Activated naive CD4-positive, alpha-beta T cell (primary cell): ENCODE data around the gene INPP5E.

Experiments used
- DNase-seq, 4 experiments: peaks; one replicate each; lab custom pipeline; 2025; lab: John Stamatoyannopoulos, UW

INPP5E gene

DNA sequence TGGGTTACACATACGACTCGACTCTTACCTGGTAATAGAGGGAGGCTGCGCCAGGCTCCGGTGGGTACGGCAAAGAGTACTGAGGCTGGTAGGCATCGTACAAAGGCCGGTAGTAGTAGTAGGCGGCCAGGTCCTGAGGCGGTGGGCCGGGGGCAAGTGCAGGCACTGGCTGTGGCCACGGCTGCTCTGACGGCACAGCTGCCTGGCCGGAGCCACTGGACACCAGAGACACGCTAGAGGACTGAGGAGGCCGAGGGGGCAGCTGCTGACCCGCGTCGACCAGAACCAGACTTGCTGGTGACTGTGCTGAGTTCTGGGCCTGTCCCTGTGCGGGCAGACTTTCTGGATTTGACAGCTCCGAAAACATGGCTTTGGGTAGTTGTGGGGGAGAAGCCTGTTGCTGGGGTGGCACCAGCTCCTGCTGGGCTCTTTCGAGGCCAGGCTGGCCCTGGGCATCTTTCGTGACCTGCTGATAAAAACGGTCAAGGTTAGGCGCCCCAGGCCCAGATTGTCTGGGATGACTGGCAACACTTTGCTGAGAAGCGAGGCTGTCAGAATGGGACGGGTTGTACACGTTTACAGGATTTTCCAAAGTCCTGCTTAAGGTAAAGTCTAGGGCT, 34.5 kb upstream of the INPP5E start:
- DNase-seq = no peak

DNA sequence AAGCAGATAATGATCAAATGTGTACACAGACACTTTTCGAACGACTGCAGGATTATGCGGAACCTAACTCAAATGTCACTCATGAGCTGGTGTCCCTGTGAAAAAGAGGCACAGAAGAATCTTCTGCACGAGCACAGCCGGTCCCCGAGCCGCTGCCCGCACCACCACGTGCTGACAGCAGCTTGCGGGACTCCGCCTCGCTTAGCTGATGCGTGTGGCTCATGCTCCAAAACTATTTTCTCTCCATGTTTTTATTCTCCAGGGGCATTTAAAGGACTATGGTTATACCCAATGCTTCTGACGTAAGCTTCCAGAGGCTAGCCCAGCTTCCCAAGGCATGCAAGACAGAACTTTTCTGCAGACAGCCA, 33.7 kb upstream of the INPP5E start:
- no peak for DNase-seq

DNA sequence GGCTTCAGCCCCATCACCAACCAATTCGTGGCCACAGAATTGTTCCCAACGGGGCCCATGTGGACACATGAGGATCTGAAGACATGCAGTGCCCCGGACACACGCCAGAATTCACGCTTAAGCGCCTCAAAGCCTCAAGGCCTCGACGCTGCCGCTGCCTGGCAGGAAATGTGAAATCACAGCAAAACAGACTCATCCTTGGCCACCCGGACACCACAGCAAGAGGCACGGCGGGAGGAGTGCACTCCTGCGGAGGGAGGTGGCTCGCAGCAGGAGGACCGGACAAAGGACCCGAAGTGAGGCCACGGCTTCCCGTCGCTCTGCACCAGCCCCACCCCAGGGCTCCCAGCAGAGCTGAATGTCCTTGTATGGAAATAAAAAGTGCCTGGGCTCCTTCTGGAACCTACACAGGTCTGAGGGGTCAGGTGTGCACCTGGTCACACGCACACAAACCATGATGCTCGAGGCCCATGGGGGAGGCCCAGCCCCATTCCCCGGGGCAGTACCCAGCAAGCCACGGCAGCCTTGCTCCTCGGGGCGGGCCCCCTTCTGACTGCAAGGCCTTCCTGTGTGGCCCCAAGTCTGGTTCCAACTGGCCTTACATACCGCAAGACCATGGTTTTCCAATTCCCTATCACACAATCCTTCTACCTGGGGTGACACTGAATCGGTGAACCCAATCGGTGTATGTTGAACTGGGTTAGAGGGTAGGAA, 33.2 kb upstream of the INPP5E start:
- DNase-seq = no peak

DNA sequence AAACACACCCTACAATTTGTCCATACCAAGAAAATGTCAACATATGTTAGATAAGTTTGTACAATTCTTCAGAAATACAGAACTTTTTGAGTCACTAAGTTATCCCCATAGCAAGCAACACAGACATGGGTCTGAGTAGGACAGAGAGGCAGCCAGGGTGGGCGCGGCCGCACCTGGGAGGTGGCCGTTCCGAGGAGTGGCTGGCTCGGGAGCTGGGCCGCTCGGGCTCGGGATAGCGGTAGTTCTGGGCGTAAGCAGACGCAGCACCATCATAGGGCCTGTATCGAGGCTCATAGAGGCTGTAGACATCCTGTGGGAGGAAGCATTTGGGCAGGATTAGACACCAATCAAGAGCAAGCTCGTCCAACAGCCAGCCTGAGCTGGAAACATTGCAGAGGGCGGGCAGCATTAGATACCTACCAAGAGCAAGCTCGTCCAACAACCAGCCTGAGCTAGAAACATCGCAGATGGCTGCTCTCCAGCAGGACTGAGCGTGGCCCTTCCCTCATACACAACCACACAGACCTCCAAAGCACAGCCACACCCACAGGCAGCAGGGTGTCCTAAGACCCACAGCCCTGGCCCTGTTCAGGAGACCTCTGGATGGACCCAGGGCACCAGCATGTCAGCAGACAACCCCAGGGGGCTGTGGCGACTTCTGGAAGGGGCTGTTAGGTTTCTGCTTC, 32.3 kb upstream of the INPP5E start:
- DNase-seq = no peak

DNA sequence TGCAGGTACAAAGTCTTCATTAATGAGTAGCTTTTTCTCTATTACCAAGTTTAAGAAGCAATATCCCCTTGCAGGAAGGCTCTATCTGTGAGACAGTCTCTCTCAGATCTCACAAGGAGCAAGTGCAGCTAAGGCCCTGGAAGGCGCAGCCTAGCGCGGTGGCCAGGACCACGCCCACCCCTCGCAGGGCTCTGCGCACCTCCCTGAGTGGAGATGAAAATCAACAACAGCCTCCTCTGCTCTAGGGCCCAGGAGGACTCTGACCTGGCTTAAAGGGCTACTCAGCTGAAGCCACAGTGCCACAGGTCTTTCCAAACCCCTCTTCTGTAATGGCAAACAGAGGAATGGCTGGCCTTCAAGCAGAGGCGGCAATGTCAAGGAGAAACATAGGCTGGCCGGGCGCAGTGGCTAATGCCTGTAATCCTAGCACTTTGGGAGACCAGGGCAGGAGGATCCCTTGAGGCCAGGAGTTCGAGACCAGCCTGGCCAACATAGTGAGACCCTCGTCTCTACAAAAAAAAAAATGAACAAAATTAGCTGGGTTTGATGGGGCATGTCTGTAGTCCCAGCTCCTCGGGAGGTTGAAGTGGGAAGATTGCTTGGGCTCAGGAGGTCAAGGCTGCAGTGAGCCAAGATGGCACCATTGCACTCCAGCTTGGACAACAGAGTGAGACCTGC, 31.3 kb upstream of the INPP5E start:
- DNase-seq = no peak

DNA sequence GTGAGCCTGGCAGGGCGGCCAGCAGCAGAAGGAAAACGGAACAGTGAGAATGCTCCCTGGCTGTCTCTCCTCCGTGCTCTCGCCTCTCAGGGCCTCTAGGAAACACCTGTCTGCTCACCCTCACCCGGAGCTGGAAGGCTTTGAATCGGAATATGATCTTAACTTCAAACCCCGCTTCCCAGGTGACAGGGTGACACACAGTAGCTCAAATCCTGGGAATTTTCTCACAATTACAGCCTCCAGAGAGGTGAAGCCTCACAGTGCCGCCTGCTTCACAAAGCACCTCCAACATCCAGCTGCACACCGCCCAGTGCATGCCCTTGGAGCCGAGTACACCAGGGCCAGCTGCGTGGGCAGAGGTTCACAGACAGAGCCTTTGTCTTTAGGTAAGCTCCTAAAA, 30.7 kb upstream of the INPP5E start:
- DNase-seq = no peak

DNA sequence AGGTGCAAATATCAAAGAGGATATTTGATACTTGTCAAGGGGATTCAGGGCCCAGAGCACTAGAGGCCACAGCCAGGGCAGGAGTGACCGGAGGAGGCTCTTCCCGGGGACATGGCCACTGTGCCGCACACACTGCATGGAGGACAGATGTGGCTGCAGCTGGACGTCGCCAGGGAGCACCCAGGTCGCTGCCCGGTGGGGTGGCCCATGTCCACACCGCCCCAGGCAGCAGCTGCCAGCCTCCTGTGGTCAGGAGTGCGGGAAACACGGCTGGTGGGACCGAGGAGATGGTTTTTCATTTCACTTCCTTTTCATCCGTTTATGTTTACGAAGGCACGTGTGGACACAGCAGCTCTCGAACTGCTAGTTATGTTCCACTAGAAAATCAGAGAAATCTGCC, 28.1 kb upstream of the INPP5E start:
- DNase-seq = no peak

DNA sequence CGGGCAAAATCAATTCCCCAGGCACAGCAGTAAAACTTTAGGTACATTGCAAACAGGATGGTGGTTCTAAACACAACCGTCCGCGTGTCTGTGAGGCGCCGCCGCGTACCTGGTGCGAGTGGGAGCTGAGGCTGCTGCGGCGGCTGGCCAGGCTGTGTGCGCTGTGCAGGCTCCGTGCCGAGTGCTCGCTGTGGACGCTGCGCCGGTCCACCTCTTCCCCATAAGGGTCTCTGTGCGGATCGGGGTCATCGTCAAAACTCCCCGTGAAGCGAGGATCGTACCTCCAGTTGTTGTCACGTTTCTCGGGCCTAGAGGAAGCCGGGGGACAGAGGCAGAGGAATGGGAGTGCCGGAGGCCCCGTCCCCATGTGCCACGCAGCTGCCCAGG, 26.5 kb upstream of the INPP5E start:
- DNase-seq = no peak

DNA sequence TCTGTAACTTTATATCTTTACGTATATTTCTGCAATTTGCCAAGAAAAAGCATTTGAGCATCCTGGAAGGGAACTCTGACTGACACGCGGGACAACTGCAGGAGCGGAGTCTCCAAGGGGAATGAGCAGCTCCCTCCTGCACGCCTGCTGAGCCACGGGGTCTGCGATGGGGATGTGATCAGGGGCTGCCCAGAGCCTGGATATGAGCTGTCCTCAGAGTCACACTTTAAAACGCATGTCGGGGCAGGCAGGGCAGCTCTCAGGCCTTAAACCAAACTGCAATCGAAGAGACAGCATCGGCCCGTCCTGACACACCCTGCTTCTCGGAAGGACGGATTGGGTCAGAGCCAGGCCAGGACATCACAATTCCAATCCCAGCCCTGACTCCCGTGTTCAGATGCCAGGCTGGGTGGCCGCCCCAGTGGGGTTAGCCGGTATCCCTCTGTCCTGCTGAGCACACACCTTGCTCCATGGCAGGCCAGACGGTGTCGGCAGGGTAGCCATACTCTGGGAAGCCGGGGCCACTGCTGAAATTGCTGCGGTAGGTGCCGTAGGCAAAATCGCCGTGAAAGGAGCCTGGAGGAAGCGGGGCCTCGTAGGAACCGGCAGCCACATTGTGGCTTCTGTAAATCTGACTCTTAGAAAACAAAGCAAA, 26.0 kb upstream of the INPP5E start:
- DNase-seq = no peak

DNA sequence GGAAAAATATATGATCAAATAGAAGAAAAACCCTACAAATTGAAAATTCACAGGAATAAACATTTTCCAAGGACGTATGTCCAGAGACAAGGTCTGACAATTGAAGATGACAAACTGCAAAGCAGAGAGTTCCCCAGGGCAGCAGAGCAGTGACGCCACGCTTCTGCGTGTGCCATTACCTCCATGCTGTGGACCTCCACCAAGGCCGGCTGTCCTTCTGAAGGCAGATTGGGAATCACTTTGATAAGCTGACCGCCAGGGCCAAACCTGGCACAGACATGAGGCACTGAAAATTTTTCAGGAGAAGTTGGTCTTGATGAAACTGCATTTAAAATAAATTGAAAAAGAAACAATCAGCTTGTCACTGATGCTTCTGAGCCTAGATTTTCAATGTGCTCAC, 24.6 kb upstream of the INPP5E start:
- DNase-seq = no peak

DNA sequence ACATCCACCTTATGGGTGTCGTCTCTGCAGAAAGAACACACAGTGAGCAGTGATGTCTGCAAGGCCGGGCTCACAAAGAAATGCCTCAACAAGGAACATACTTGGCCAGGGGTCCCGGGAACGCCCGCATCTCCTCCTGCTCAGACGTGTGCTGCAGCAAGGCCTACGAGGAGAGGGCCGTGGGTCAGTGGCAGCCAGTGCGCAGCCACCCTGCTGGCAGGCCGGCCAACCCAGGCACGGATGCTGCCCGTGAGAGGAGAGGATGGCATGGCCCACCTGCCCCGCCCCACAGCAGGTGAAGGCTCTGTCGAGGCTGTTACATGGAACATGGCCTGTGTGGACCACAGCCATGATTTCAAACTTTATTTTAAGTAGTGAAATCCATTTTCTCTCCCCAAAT, 23.9 kb upstream of the INPP5E start:
- DNase-seq = no peak

DNA sequence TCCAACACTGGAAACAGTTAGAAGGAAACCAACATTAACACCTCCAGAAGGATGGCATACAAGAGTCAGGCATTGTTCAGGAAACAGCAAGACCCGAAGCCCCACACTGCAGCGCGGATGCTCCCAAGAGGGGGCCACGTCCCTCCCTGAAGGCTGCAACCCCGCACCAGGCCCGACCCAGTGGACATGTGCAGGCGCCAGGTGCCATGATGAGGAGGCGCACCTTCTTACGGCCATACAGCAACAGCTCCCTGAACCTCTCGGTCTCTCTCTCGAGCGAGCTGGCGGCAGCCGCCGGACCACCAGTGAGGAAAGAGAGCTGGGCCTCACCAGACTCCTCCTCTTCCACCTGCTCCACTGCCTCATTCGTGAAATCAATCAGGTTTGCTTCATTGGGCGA, 23.0 kb upstream of the INPP5E start:
- no peak for DNase-seq

DNA sequence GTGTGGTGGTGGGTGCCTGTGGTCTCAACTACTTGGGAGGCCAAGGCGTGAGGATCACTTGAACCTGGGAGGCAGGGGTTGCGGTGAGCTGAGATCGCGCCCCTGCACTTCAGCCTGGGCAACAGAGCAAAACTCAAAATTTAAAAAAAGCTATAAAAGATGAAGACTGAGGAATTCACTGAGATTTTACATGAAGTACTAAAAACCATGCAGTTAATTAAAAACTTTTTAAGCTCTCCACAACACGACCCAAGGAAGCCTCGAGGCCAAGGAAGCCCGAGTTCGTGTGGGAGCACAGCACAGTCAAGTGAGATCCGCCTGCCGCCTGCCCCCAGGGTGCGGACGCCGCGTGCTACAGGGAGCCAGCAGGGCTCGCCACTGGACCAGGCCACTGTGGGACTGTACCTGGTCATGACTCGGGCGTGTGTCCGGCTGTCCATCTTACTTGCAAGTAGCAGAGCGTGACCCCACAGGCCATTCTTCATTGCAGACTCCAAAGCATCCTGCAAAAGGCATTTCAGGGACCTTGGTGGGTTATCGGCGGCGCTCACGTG, 21.2 kb upstream of the INPP5E start:
- no peak for DNase-seq

DNA sequence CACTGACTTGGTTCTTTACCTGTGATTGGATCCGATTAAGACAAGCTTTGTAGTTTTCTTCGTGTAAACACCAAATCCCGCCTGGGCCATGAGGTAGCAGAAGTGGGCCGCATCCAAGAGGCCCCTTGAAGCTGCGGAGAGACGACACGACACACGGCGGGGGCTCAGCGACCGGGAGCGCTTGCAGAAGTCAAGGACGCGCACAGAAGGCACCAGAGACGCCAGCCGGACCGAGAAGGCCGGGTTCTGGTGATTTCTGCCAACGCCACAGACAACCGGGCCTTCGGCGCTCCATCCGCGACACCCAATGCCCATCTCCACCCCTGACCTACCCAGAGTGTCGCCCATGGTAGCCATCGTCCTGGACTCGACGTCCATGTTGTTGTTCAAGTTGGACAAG, 19.8 kb upstream of the INPP5E start:
- DNase-seq = no peak

DNA sequence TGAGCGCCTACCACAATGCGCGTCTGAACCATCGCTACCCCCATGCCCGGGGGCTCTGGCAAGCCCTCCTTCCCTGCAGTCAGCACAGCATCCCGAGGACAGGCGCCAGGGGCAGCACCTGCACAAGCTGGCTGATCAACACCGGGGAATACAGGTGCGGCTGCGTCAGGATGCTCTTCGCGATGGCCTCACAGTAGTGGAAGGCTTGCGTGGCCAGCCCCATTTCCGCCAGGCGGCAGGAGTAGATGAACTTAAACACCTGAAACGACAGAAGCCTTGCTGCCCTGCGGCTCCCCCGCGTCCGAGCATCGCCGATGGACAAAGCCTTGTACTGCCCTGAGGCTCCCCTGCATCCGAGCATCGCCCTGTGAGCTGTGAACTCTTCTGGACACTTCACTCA, 17.7 kb upstream of the INPP5E start:
- DNase-seq = no peak

DNA sequence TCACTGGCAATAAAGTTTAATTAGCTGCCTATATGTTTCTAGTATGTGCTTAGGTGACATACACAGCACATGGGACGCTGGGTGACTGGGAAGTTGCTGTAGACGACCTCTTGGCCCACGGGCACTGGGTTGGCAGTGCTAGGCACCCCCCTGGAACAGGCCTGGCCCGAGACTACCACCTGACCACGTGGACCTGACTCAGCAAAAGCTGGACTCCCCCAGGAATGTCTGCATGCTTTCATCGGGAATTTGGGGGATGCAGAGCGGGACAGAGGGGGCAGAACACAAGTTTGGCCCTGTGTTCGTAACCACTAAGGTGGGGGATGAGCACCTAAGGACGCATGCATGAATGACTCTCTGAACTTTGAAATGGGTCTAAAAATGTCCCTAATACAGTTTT, 16.6 kb upstream of the INPP5E start:
- DNase-seq = no peak

DNA sequence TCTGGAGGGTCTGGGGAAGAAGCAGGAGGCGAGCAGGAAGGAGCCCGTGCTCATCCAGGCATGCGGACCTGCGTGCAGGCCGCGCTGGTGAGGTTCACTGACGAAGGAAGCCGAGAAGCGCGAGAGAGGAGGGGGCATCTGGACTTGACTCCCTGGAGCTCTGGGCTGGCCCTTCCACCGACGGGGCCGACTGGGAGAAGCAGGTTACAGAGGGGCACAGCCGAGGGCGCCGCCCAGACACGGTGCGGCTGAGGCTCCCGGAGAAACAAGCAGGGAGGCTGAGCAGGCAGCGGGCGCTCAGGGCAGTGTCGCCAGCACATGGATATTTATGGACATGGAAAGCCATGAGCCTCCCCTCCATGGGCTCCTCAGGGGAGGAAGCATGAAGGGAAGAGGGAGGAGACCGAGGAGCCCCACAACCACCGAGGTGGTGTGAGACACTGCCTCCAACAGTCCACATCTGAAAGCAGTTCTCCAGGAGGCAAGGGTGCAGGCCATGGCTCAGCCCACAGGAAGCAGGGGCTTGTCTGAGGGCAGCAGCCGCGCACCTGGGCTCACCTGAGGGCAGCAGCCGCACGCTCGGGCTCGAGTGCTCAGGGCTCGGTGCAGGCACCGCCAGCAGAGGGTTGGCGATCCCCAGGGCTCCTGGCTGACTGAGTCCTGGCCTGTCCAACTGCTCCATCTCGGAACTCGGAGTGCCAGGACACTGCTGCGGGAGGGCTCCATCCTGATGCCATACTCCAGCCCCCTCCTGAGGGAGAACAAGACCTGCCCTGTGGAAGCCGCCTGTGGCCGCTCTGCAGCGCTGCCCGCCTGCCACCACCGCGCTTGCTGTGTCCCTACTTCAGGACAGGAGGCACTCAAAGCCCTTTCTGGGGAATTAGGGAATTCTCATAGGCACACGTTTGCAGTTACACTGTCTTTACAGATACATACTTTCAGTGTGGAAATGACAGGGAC, 15.7 kb upstream of the INPP5E start:
- DNase-seq = no peak

DNA sequence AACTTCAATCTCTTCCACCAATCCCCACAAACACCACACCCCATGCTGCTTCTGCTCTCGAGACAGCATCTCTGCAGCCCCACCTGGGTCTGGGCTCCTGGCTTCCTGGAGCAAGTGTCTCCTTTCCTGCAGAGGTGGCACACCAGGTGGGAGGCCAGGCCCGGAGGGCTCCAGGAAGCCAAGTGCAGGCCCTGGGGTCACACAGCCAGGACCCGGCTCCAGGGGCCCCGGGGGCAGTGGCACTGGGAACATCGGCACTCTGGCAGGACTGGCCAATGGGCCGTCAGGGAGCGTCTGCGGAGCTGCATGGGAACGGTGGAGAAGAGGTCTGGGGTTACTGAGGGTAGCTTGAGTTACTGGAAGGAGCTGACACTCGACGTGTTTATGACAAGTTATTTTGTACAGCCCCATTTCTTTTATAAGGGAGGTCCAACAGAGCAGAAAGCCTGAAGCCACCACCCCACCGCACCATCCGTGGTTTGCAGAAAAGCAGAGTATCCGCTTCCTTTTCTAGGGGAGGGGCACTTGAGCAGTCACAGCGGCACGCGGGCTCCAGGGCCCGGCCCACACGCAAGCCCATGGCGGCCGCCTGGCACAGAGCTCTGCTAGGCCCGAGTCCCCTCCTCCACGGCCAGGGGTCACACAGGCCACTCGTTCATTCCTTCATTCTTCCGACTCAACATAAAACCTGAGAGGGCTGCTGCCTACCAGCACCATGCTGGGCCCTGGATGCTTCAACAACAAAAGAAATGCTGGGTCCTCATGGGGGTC, 14.6 kb upstream of the INPP5E start:
- DNase-seq = no peak

DNA sequence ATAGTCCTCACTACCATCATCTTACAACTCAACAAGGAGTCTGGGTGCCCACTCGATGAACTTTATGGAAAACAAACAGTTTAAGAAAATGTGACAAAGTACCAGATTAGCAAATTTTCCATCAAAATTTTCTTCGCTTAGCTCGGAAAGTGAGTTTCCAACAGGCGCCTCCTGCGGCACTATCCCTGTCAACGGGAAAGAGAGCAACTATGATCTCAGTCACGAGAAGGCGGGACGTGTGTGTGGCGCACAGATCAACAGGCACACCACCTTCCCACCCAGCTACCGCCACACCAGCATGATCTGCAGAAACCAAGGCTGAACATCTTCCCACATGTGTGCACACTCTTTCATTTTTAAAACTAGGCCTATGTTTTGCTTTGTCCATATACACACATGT, 13.7 kb upstream of the INPP5E start:
- no peak for DNase-seq

DNA sequence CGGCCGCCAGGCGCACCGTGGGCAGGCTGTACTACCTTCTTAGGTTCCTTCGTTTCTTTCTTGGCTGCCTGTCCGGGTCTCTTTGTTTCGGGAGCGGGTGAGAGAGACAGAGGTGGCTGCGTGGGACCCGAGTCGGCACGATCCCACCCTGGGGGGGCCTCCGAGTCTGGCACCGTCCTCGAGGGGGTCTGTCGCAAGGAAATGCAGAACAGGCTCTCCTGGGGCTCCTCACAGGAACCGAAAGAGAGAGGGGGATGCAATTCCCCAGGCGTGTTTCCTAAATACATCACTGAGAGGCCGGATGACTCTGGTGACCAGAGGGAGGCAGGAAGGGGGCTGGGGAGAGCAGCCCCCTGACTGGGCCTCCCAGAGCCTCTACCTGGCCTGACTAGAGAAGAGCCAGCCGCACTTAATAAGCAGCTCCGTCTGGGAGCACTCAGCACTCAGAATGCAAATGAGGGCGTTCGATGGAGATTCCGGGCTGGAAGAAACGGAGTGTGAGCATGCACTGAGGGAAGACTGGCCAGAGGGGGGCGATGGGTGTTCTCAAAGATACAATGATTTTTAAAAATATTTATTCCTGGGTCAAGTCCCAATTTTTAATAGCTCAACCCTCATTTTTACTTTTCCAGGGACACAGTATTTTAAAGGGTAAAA, 11.7 kb upstream of the INPP5E start:
- no peak for DNase-seq
